ENCODE results near the gene CLOCK. TPM values are rescaled to one million over a fixed set of nuclear protein-coding genes. Genes with fewer than 3 reads are reported as not detected.
"Not testable (repeated sequence)": the region's sequence is repeated elsewhere in the genome, so short reads cannot be mapped to it uniquely, and the experiment has no call there.

Gene CLOCK
- total RNA-seq, 2 experiments from 2014 or later = 9.4 to 10.0 TPM

- H3K9me3 Mint-ChIP-seq (ENCODE audit: low read depth) = peaks cover 4% of the 10 kb centered on the region
- H3K36me3 Mint-ChIP-seq = peaks cover 4% of the 10 kb centered on the region
- CTCF ChIA-PET = interaction anchor here (1.1 to 1.9 kb wide), 6 partner anchors 9 to 208 kb away, joined by 3 to 11 read pairs (median 4); partner anchors contain the start of gene SRD5A3
- peak; percentile 76 for ATAC-seq
- no peak overlapping the region for H3K27ac Mint-ChIP-seq
- peak overlapping the region; percentile 33 for H3K4me3 Mint-ChIP-seq
- DNase-seq = peak; percentile 58
- H3K4me1 Mint-ChIP-seq = peaks cover 35% of the 10 kb centered on the region
- H3K27me3 Mint-ChIP-seq = peaks cover 47% of the 10 kb centered on the region
Observed at GRCh38 chr4:55553441-55554201, 6.9 kb upstream of the CLOCK start.

GRCh38 chr4:55551964-55552363 lies 5.3 kb upstream of the CLOCK start:
- H3K36me3 Mint-ChIP-seq; ATAC-seq; H3K9me3 Mint-ChIP-seq (ENCODE audit: low read depth); H3K27ac Mint-ChIP-seq; H3K4me3 Mint-ChIP-seq; DNase-seq: not testable (repeated sequence)
- CTCF ChIA-PET = interaction anchor here (1.2 to 1.9 kb wide), 2 partner anchors 107 to 206 kb away, joined by 3 to 11 read pairs; partner anchors contain the start of gene SRD5A3
- H3K4me1 Mint-ChIP-seq = peaks cover 47% of the 10 kb centered on the region
- peaks cover 49% of the 10 kb centered on the region for H3K27me3 Mint-ChIP-seq

- H3K27ac Mint-ChIP-seq = no peak overlapping the region
- CTCF ChIA-PET = interaction anchor here (0.9 to 1.6 kb wide), 2 partner anchors 105 to 204 kb away, joined by 3 to 6 read pairs; partner anchors contain the start of gene SRD5A3
- no peak for ATAC-seq
- H3K4me3 Mint-ChIP-seq = no peak overlapping the region
- DNase-seq = no peak
- peaks cover 53% of the 10 kb centered on the region for H3K4me1 Mint-ChIP-seq
- H3K27me3 Mint-ChIP-seq = peaks cover 43% of the 10 kb centered on the region
- H3K9me3 Mint-ChIP-seq (ENCODE audit: low read depth) = no peaks in the 10 kb centered on the region
- H3K36me3 Mint-ChIP-seq = peaks cover 3% of the 10 kb centered on the region
Observed at GRCh38 chr4:55549888-55550287, 3.2 kb upstream of the CLOCK start.

GRCh38 chr4:55547918-55548317 lies 1.2 kb upstream of the CLOCK start:
- ATAC-seq = no peak
- CTCF ChIA-PET = no interaction called here
- peaks cover 4% of the 10 kb centered on the region for H3K36me3 Mint-ChIP-seq
- peak overlapping the region; percentile 73 for H3K4me3 Mint-ChIP-seq
- peaks cover 55% of the 10 kb centered on the region for H3K4me1 Mint-ChIP-seq
- no peak for DNase-seq
- H3K27me3 Mint-ChIP-seq = peaks cover 35% of the 10 kb centered on the region
- H3K9me3 Mint-ChIP-seq (ENCODE audit: low read depth) = no peaks in the 10 kb centered on the region
- no peak overlapping the region for H3K27ac Mint-ChIP-seq

GRCh38 chr4:55547466-55547770 lies 709 bp upstream of the CLOCK start:
- no peak for ATAC-seq
- Mint-ChIP-seq H3K4me1 (peaks cover 53% of the 10 kb centered on the region), H3K9me3 (ENCODE audit: low read depth) (no peaks in the 10 kb centered on the region), H3K36me3 (peaks cover 4% of the 10 kb centered on the region), H3K4me3 (peak overlapping the region; percentile 73), H3K27me3 (peaks cover 35% of the 10 kb centered on the region), H3K27ac (peak overlapping the region; percentile 0)
- DNase-seq = no peak
- CTCF ChIA-PET = interaction anchor here (2.2 kb wide), 1 partner anchor 202 kb away, joined by 11 read pairs; the partner anchor contains the start of gene SRD5A3

- CTCF ChIA-PET = interaction anchor here (1.5 to 2.2 kb wide), 3 partner anchors 42 to 201 kb away, joined by 3 to 11 read pairs (median 4); partner anchors contain the start of genes SRD5A3 and TMEM165
- no peaks in the 10 kb centered on the region for H3K9me3 Mint-ChIP-seq (ENCODE audit: low read depth)
- peak overlapping the region; percentile 73 for H3K4me3 Mint-ChIP-seq
- ATAC-seq (peak; percentile 76), DNase-seq (no peak)
- H3K27me3 Mint-ChIP-seq = peaks cover 27% of the 10 kb centered on the region
- peak overlapping the region; percentile 36 for H3K27ac Mint-ChIP-seq
- H3K36me3 Mint-ChIP-seq = peaks cover 4% of the 10 kb centered on the region
- peaks cover 48% of the 10 kb centered on the region for H3K4me1 Mint-ChIP-seq
Observed at GRCh38 chr4:55546506-55546755, 278 bp downstream of the CLOCK start.

GRCh38 chr4:55545641-55546505 lies 836 bp downstream of the CLOCK start:
- peak overlapping the region; percentile 84 for H3K4me3 Mint-ChIP-seq
- peaks cover 4% of the 10 kb centered on the region for H3K36me3 Mint-ChIP-seq
- H3K27me3 Mint-ChIP-seq = peaks cover 27% of the 10 kb centered on the region
- CTCF ChIA-PET = interaction anchor here (1.0 to 2.2 kb wide), 4 partner anchors 41 to 200 kb away, joined by 3 to 11 read pairs (median 4); partner anchors contain the start of genes SRD5A3 and TMEM165
- H3K27ac Mint-ChIP-seq = peak overlapping the region; percentile 80
- ATAC-seq = peak; percentile 57
- peak; percentile 71 for DNase-seq
- H3K4me1 Mint-ChIP-seq = peaks cover 47% of the 10 kb centered on the region
- H3K9me3 Mint-ChIP-seq (ENCODE audit: low read depth) = no peaks in the 10 kb centered on the region

- CTCF ChIA-PET = interaction anchor here (1.0 to 1.6 kb wide), 3 partner anchors 41 to 149 kb away, joined by 3 to 4 read pairs (median 3); partner anchors contain the start of gene TMEM165
- no peak overlapping the region for H3K27ac Mint-ChIP-seq
- ATAC-seq = no peak
Observed at GRCh38 chr4:55545151-55545550, 1.6 kb downstream of the CLOCK start.

GRCh38 chr4:55543858-55544257 lies 2.9 kb downstream of the CLOCK start:
- DNase-seq (no peak), ATAC-seq (no peak)
- H3K27me3 Mint-ChIP-seq = peaks cover 14% of the 10 kb centered on the region
- no peak overlapping the region for H3K4me3 Mint-ChIP-seq
- H3K27ac Mint-ChIP-seq = no peak overlapping the region
- H3K4me1 Mint-ChIP-seq = peaks cover 35% of the 10 kb centered on the region
- CTCF ChIA-PET = no interaction called here
- H3K36me3 Mint-ChIP-seq = peaks cover 4% of the 10 kb centered on the region
- H3K9me3 Mint-ChIP-seq (ENCODE audit: low read depth) = no peaks in the 10 kb centered on the region

More at GRCh38 chr4:55545151-55545550, 1.6 kb downstream of the CLOCK start:
- peaks cover 4% of the 10 kb centered on the region for H3K36me3 Mint-ChIP-seq
- no peak for DNase-seq
- H3K4me1 Mint-ChIP-seq = peaks cover 46% of the 10 kb centered on the region
- H3K9me3 Mint-ChIP-seq (ENCODE audit: low read depth) = no peaks in the 10 kb centered on the region
- peak overlapping the region; percentile 84 for H3K4me3 Mint-ChIP-seq
- peaks cover 23% of the 10 kb centered on the region for H3K27me3 Mint-ChIP-seq

- ATAC-seq = no peak
- H3K27ac Mint-ChIP-seq = no peak overlapping the region
Observed at GRCh38 chr4:55540271-55540670, 6.4 kb downstream of the CLOCK start.

GRCh38 chr4:55539658-55540057 lies 7.1 kb downstream of the CLOCK start:
- no peak overlapping the region for H3K27ac Mint-ChIP-seq
- ATAC-seq (no peak), DNase-seq (no peak)
- no peak overlapping the region for H3K4me3 Mint-ChIP-seq
- peaks cover 23% of the 10 kb centered on the region for H3K4me1 Mint-ChIP-seq
- H3K27me3 Mint-ChIP-seq = no peaks in the 10 kb centered on the region
- CTCF ChIA-PET = interaction anchor here (0.7 to 1.2 kb wide), 3 partner anchors 27 to 187 kb away, joined by 3 read pairs; no protein-coding TSS in a partner anchor
- H3K36me3 Mint-ChIP-seq = peaks cover 18% of the 10 kb centered on the region
- no peaks in the 10 kb centered on the region for H3K9me3 Mint-ChIP-seq (ENCODE audit: low read depth)

More at GRCh38 chr4:55540271-55540670, 6.4 kb downstream of the CLOCK start:
- CTCF ChIA-PET = interaction anchor here (0.9 to 1.2 kb wide), 2 partner anchors 27 to 85 kb away, joined by 3 read pairs; no protein-coding TSS in a partner anchor
- no peaks in the 10 kb centered on the region for H3K27me3 Mint-ChIP-seq
- peaks cover 17% of the 10 kb centered on the region for H3K36me3 Mint-ChIP-seq
- no peak for DNase-seq
- no peak overlapping the region for H3K4me3 Mint-ChIP-seq
- H3K4me1 Mint-ChIP-seq = peaks cover 27% of the 10 kb centered on the region
- no peaks in the 10 kb centered on the region for H3K9me3 Mint-ChIP-seq (ENCODE audit: low read depth)

- Mint-ChIP-seq H3K4me3 (no peak overlapping the region), H3K4me1 (peaks cover 14% of the 10 kb centered on the region), H3K36me3 (peaks cover 26% of the 10 kb centered on the region), H3K9me3 (ENCODE audit: low read depth) (peaks cover 3% of the 10 kb centered on the region), H3K27ac (no peak overlapping the region), H3K27me3 (no peaks in the 10 kb centered on the region)
- CTCF ChIA-PET = interaction anchor here (0.6 to 1.1 kb wide), 2 partner anchors 40 to 41 kb away, joined by 3 read pairs; no protein-coding TSS in a partner anchor
- no peak for ATAC-seq
- DNase-seq = no peak
Observed at GRCh38 chr4:55538531-55538930, 8.2 kb downstream of the CLOCK start.

- ATAC-seq (no peak), DNase-seq (no peak)
- peaks cover 52% of the 10 kb centered on the region for H3K36me3 Mint-ChIP-seq
- peaks cover 9% of the 10 kb centered on the region for H3K9me3 Mint-ChIP-seq (ENCODE audit: low read depth)
- CTCF ChIA-PET = no interaction called here
- H3K4me1 Mint-ChIP-seq = peaks cover 8% of the 10 kb centered on the region
- H3K4me3 Mint-ChIP-seq = no peak overlapping the region
- no peaks in the 10 kb centered on the region for H3K27me3 Mint-ChIP-seq
- no peak overlapping the region for H3K27ac Mint-ChIP-seq
Observed at GRCh38 chr4:55534306-55534705, 12.4 kb downstream of the CLOCK start.
